Ectodermal cell (in vitro differentiated cells): Measurements from ENCODE around the gene TAT. TPM values are rescaled to one million over a fixed set of nuclear protein-coding genes. Genes with fewer than 3 reads are reported as not detected.
"Not testable (repeated sequence)": the region's sequence is repeated elsewhere in the genome, so short reads cannot be mapped to it uniquely, and the experiment has no call there.

ENCODE experiments used
- H3K27ac ChIP-seq: 2 replicates; pipeline ENCODE4 v1.7.0; 2013; ENCODE audit warnings: mild to moderate bottlenecking, low read depth, low read length; ENCODE audit not compliant: insufficient read depth, poor library complexity, severe bottlenecking
- H3K27me3 ChIP-seq: 2 replicates; pipeline ENCODE4 v1.7.0; 2013; ENCODE audit warnings: mild to moderate bottlenecking, low read length; ENCODE audit not compliant: insufficient read depth, control insufficient read depth, poor library complexity, severe bottlenecking
- H3K36me3 ChIP-seq: one replicate; pipeline ENCODE4 v1.7.0; 2013; ENCODE audit warnings: low read length; ENCODE audit not compliant: control insufficient read depth, insufficient read depth
- H3K4me1 ChIP-seq: one replicate; pipeline ENCODE4 v1.7.0; 2013; ENCODE audit warnings: low read length; ENCODE audit not compliant: control insufficient read depth, insufficient read depth
- H3K4me3 ChIP-seq: 2 replicates; pipeline ENCODE4 v1.7.0; 2013; ENCODE audit warnings: low read depth, low read length, control low read depth; ENCODE audit not compliant: insufficient read depth
- H3K9me3 ChIP-seq: 2 replicates; pipeline ENCODE4 v1.7.0; 2013; ENCODE audit warnings: mild to moderate bottlenecking, low read length, moderate library complexity; ENCODE audit not compliant: control insufficient read depth
- WGBS, 2 experiments: methylation state at CpG; one replicate each; pipeline ENCODE4 v1.1.7; 2013; ENCODE audit warnings: missing lambda C conversion rate in 2 of 2; 5-methylcytosine and 5-hydroxymethylcytosine counted together
- polyA plus RNA-seq, 4 experiments: library from polyadenylated mRNA; stranded (reverse); fragments of 50-300 nt; gene quantifications; one replicate each; pipeline ENCODE4 v1.2.3, GENCODE V29; 2013

TAT gene
- not detected for polyA plus RNA-seq (2013, experiment 1 of 4)
- 0.07 TPM for polyA plus RNA-seq (2013, experiment 2 of 4)
- polyA plus RNA-seq (2013, experiment 3 of 4) = not detected
- polyA plus RNA-seq (2013, experiment 4 of 4) = not detected

DNA sequence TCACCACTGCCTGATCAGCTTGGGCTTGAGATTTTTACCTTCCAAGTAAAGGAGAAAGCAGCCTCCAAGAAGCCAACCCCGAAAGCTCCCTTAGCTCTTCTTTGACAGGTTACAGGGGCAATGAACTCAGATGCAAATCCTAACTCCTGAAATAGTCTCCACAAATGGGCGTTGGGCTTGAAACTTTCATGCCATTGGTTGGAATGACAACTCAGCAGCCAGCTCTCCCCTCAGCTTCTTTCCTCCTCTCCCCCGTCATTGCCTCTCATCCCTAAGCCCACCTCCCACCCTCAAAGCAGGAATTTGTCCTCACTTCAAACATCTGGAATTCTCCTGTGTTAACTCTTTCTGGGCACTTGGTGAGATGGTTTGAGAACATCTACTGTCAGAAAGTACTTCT, at the start of gene TAT:
Gene TAT, minus strand, starts transcription at position 122 of the 400 bp plus-strand sequence. CDS start 677 bp downstream, outside the sequence.
- Histone ChIP-seq H3K4me3 (no peak within 1 kb of the TSS), H3K27ac (no peak within 1 kb of the TSS), H3K9me3 (no peaks in the 10 kb centered on the region), H3K4me1 (no peaks in the 10 kb centered on the region), H3K27me3 (no peaks in the 10 kb centered on the region), H3K36me3 (no peaks in the 10 kb centered on the region)
- WGBS, 2 experiments = 36 to 40% methylated on average over 3 of the region's 3 CpGs

DNA sequence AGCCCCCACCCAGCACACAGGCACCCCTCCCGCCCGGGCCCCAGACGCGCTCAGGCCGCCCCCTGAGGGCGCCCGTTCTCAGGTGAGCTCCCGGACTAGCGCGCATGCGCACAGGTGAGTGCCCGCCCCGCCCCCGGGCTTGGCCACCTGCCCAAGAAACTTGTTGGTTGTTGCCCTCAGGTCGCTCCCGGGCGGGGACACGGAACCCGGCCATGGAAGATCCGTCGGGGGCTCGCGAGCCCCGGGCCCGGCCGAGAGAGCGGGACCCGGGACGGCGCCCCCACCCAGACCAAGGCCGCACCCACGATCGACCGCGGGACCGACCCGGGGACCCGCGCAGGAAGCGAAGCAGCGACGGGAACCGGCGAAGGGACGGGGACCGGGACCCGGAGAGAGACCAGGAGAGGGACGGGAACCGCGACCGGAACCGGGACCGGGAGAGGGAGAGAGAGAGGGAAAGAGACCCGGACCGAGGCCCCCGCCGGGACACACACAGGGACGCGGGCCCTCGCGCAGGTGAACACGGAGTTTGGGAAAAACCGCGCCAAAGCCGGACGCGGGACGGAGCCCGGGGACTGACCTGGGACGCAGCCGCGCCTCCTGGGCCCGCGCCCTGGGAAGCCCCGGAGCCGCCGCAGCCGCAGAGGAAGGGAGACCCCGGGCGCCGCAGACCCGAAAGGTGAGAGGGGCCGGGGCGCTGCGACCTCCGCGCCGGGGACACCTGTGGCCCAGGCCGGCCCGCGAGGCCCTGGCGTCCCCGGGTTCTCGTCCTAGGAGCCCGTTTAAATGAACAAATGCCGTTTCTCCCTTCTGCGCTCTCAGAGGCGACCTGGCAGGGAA, 49.3 kb upstream of the TAT start, which contains the start of gene MARVELD3:
Gene MARVELD3, plus strand, starts transcription at position 167 of the 840 bp plus-strand sequence. Its CDS starts 46 bp downstream, at position 213.
- Histone ChIP-seq H3K36me3 (no peaks in the 10 kb centered on the region), H3K27ac (no peak within 1 kb of the TSS), H3K4me1 (peaks cover 7% of the 10 kb centered on the region), H3K9me3 (no peaks in the 10 kb centered on the region), H3K27me3 (peaks cover 45% of the 10 kb centered on the region), H3K4me3 (peak within 1 kb of the TSS; percentile 47)
- WGBS, 2 experiments = 1% methylated on average over 98 of the region's 98 CpGs

DNA sequence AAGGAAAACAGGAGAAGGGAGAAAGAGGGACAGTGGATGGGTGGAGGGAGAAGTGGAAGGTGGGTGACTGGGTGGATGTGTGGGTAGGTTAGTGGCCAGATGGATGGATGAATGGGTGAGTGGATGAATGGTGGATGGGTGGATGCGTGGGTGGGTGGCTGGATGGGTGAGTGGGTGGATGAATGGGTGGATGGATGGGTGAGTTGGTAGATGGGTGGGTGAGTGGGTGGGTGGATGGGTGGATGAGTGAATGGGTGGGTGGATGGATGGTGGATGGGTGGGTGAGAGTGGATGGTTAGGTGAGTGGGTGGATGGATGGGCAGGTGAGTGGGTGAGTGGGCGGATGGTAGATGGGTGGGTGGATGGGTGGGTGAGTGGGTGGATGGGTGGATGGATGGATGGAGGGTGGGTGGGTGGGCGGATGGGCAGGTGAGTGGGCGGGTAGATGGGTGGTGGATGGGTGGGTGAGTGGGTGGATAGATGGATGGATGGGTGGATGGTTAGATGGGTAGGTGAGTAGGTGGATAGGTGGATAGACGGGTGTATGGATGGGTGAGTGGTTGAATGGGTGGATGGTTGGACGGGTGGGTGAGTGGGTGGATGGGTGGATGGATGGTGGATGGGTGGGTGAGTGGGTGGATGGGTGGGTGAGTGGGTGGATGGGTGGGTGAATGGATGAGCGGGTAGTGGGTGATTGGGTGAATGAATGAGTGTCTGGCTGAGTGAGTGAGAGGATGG, 48.4 kb upstream of the TAT start:
- WGBS, 2 experiments = 93 to 95% methylated on average over 7 of the region's 7 CpGs
- Histone ChIP-seq H3K36me3 (no peaks in the 10 kb centered on the region), H3K27me3 (peaks cover 45% of the 10 kb centered on the region), H3K4me3 (no peak overlapping the region), H3K4me1 (peaks cover 7% of the 10 kb centered on the region), H3K9me3 (no peaks in the 10 kb centered on the region), H3K27ac (no peak overlapping the region)

DNA sequence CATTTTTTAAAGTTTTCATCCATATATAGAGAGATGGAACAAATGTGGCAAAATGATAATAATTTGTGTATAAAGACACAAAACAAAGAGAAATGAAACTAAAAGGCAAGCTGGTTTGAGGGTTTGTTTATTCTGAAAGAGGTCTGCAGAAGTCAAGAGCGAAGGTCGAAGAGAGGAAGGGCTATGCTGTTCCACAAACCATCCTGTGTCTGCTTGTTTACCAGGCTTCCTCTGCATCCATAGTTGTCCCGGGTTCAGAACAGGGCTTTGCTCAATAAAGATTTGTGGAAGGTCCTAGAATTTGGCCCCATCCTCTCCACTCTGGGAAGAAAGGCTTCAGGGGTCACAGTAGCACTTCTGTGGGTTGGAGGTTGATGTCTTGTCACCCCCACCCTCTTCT, 46.7 kb upstream of the TAT start:
- no peaks in the 10 kb centered on the region for H3K36me3 ChIP-seq
- H3K9me3 ChIP-seq = no peaks in the 10 kb centered on the region
- no peak overlapping the region for H3K4me3 ChIP-seq
- peaks cover 45% of the 10 kb centered on the region for H3K27me3 ChIP-seq
- no peak overlapping the region for H3K27ac ChIP-seq
- WGBS, 2 experiments = 83 to 93% methylated on average over 3 of the region's 3 CpGs
- H3K4me1 ChIP-seq = no peaks in the 10 kb centered on the region

DNA sequence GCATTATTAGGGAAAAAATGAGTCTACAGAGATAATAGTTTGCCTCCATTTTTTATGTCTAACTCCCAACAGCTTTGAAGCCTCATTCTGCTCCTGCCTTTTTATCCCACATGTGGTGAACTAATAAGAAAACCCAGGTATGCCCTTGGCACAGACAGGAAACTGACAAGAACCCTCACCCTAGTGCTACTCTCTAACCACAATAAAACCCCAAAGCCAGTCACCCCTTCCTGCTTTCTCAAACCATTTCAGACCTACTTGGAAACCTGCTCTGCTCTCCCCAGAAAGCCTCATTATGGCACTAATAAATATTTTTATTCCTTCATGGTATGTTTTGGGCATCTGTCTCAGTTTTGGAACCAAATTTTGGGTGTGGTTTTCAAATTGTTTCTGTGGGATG, 45.2 kb upstream of the TAT start:
- Histone ChIP-seq H3K27ac (no peak overlapping the region), H3K9me3 (no peaks in the 10 kb centered on the region), H3K4me3 (no peak overlapping the region), H3K36me3 (no peaks in the 10 kb centered on the region), H3K27me3 (peaks cover 31% of the 10 kb centered on the region), H3K4me1 (no peaks in the 10 kb centered on the region)

DNA sequence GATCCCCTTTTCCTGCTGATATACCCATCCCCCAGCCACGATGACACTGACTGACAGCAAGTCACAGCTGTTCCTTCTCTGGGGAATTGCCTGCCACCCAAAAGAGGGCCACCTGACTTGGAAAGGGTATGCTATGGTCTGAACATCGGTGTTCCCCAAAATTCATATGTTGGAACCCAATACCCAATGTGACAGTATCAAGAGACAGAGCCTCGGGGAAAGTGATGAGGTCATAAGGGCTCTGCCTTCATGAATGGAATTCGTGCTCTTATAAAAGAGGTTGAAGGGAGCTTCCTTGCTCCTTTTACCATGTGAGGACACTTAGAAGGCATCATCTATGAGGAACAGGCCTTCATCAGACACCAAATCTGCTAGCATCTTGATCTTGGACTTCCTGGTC, 41.5 kb upstream of the TAT start:
- Histone ChIP-seq H3K27me3 (no peaks in the 10 kb centered on the region), H3K9me3 (no peaks in the 10 kb centered on the region), H3K36me3 (no peaks in the 10 kb centered on the region), H3K27ac (no peak overlapping the region), H3K4me3 (no peak overlapping the region), H3K4me1 (no peaks in the 10 kb centered on the region)
- WGBS, 2 experiments = 83 to 87% methylated on average over 4 of the region's 4 CpGs

DNA sequence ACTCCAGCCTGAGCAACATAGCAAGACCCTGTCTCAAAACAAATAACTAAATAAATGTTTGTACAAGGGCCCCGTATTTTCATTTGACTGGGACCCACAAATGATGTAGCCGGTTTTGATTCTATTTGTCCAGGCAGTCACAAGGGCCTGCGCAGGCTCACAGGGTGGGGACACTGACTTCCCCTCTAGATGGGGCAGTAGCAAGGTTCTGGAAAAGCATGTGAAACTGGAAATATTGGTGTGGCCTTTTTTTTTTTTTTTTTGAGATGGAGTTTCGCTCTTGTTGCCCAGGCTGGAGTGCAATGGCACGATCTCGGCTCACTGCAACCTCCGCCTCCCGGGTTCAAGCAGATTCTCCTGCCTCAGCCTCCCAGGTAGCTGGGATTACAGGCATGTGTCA, 38.1 kb upstream of the TAT start:
- H3K4me1 ChIP-seq, H3K27me3 ChIP-seq, H3K27ac ChIP-seq, H3K36me3 ChIP-seq, H3K9me3 ChIP-seq, H3K4me3 ChIP-seq: not testable (repeated sequence)
- 86 to 95% methylated on average over 8 of the region's 8 CpGs for WGBS, 2 experiments

DNA sequence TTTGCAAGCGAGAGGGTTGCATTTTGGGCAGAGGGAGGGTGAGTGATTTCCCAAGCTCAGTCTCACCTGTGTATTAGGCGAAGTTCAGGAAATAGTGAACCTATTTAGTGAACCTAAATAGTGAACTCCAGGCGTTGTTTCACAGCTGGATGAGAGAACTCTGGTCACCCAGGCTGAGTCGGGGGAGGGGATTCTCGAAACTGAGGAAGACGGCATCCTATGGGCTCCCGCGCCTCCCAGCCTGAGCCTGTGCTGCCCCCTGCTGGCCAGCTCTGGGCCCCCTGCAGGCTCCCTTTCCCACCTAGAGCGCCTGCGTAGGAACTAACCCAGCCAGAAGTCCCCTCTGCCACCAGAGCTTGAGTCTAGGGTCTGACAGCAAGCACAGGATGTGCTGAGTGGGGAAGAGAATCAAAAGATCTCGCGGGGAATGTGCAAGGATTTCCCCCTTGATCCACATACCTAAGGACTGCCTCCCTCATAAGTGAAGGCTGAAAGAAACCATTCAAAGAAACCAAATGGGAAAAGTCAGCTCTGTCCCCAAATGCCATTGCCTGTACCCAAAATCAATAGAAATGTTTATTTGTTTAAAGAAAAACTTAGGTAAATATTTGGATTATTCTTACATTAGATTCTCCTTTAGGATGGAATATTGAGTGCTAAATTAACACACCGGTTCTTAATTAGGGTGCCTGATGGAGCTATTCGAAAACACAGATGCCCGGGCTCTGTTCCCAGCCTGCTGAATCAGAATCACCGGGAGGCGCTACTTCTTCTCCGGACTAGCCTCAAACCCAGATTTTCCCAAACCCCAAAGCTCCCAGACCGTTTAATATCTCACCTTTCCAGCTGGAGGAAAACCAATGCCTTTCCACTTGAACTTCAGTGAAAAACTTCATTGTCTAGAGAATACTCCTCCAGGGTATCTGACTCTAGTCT, 34.3 kb upstream of the TAT start:
- H3K27me3 ChIP-seq = no peaks in the 10 kb centered on the region
- no peaks in the 10 kb centered on the region for H3K9me3 ChIP-seq
- H3K27ac ChIP-seq = no peak overlapping the region
- no peaks in the 10 kb centered on the region for H3K4me1 ChIP-seq
- no peak overlapping the region for H3K4me3 ChIP-seq
- 24 to 26% methylated on average over 19 of the region's 19 CpGs for WGBS, 2 experiments
- no peaks in the 10 kb centered on the region for H3K36me3 ChIP-seq

DNA sequence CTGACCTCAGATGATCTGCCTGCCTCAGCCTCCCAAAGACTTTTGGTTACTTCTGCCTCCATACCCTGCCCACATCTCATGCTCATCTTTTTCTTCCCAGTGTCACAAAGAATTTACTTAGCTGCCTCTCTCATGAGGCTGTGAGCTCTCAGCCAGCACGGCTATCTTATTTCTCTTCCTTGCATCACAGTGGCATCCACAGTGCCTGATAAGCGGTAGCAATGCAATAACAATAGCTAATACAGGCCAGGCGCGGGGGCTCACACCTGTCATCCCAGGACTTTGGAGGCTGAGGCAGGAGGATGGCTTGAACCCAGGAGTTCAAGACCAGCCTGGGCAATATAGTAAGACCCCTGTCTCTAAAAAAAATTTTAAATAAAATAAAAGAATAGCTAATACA, 33.6 kb upstream of the TAT start:
- Histone ChIP-seq H3K9me3 (no peaks in the 10 kb centered on the region), H3K4me3 (no peak overlapping the region), H3K27me3 (no peaks in the 10 kb centered on the region), H3K27ac (no peak overlapping the region), H3K4me1 (no peaks in the 10 kb centered on the region), H3K36me3 (no peaks in the 10 kb centered on the region)
- 84 to 92% methylated on average over 4 of the region's 4 CpGs for WGBS, 2 experiments
